NCI-H2029 treated with DMSO at 0.1 percent for 48 hours (cell line): Measurements from ENCODE around the gene USP19.

Experiments
- DNase-seq: peaks from one replicate; lab custom pipeline; 2025; lab: John Stamatoyannopoulos, UW

Gene USP19

GRCh38 chr3:49098910-49099630 is 21.6 kb downstream of the USP19 start:
- no peak for DNase-seq

- DNase-seq = peak; percentile 67
Observed at GRCh38 chr3:49098429-49098828, 22.2 kb downstream of the USP19 start.

GRCh38 chr3:49093853-49094767 is 26.5 kb downstream of the USP19 start, which contains the start of gene QRICH1:
Gene QRICH1, minus strand, starts transcription at chr3:49094071. Its CDS starts 17,054 bp downstream, at chr3:49077017.
- DNase-seq = peak; percentile 86

GRCh38 chr3:49092938-49093852 is 27.4 kb downstream of the USP19 start:
- peak; percentile 4 for DNase-seq

GRCh38 chr3:49081429-49081828 is 39.2 kb downstream of the USP19 start:
- DNase-seq = no peak

- DNase-seq = no peak
Observed at GRCh38 chr3:49079270-49079669, 41.4 kb downstream of the USP19 start.

- DNase-seq = no peak
Observed at GRCh38 chr3:49076646-49077045, 44.0 kb downstream of the USP19 start.

- no peak for DNase-seq
Observed at GRCh38 chr3:49076116-49076515, 44.5 kb downstream of the USP19 start.
